Effector memory CD4-positive, alpha-beta T cell (primary cell): ENCODE results near the gene CUX1.

ENCODE experiments used
- DNase-seq, 3 donors: peaks; one replicate each; pipeline ENCODE4 v3.0.0-alpha.2; 2020
- H3K27ac ChIP-seq: 2 replicates; pipeline ENCODE4 v1.7.0; 2013; ENCODE audit warnings: mild to moderate bottlenecking, low read length, moderate library complexity; ENCODE audit not compliant: insufficient read depth, poor library complexity, severe bottlenecking
- H3K27me3 ChIP-seq: replicated peaks from 2 replicates; pipeline ENCODE4 v1.7.0; 2013; ENCODE audit warnings: mild to moderate bottlenecking, low read length; ENCODE audit not compliant: insufficient read depth, control insufficient read depth, poor library complexity, severe bottlenecking
- H3K36me3 ChIP-seq: 2 replicates; pipeline ENCODE4 v1.7.0; 2013; ENCODE audit warnings: mild to moderate bottlenecking, low read length, moderate library complexity; ENCODE audit not compliant: control insufficient read depth, insufficient read depth
- H3K4me1 ChIP-seq: 2 replicates; pipeline ENCODE4 v1.7.0; 2013; ENCODE audit warnings: low read length, mild to moderate bottlenecking; ENCODE audit not compliant: control insufficient read depth, insufficient read depth, poor library complexity, severe bottlenecking
- H3K4me3 ChIP-seq: 2 replicates; pipeline ENCODE4 v1.7.0; 2013; ENCODE audit warnings: low read length, low read depth, mild to moderate bottlenecking; ENCODE audit not compliant: insufficient read depth, poor library complexity, severe bottlenecking
- H3K9me3 ChIP-seq: 2 replicates; pipeline ENCODE4 v1.7.0; 2013; ENCODE audit warnings: mild to moderate bottlenecking, low read length, moderate library complexity; ENCODE audit not compliant: control insufficient read depth

CUX1 gene

GRCh38 chr7:102268635-102269034, 451.2 kb downstream of the CUX1 start:
- H3K36me3 ChIP-seq, result no peaks in the 10 kb centered on the region
- no peak for DNase-seq

GRCh38 chr7:102270178-102270887, 452.9 kb downstream of the CUX1 start:
- H3K27ac ChIP-seq, result no peak overlapping the region
- H3K9me3 ChIP-seq, result no peaks in the 10 kb centered on the region
- no peak for DNase-seq
- no peaks in the 10 kb centered on the region for H3K36me3 ChIP-seq
- H3K4me3 ChIP-seq, result no peak overlapping the region
- H3K4me1 ChIP-seq, result no peaks in the 10 kb centered on the region
- no peaks in the 10 kb centered on the region for H3K27me3 ChIP-seq

More at GRCh38 chr7:102268635-102269034, 451.2 kb downstream of the CUX1 start:
- no peak overlapping the region for H3K4me3 ChIP-seq
- no peaks in the 10 kb centered on the region for H3K9me3 ChIP-seq
- H3K27me3 ChIP-seq, result no peaks in the 10 kb centered on the region
- H3K27ac ChIP-seq, result no peak overlapping the region
- H3K4me1 ChIP-seq, result no peaks in the 10 kb centered on the region

GRCh38 chr7:102271158-102271798, 453.9 kb downstream of the CUX1 start:
- no peak overlapping the region for H3K27ac ChIP-seq
- no peaks in the 10 kb centered on the region for H3K9me3 ChIP-seq
- H3K4me3 ChIP-seq, result no peak overlapping the region
- H3K36me3 ChIP-seq, result no peaks in the 10 kb centered on the region
- no peaks in the 10 kb centered on the region for H3K27me3 ChIP-seq
- no peaks in the 10 kb centered on the region for H3K4me1 ChIP-seq
- no peak for DNase-seq

- no peak overlapping the region for H3K27ac ChIP-seq
- peak; percentile 42 to 67 (median 55) for DNase-seq
- no peak overlapping the region for H3K4me3 ChIP-seq
Measured at GRCh38 chr7:102272075-102272916, 454.9 kb downstream of the CUX1 start.

GRCh38 chr7:102272917-102273748, 455.7 kb downstream of the CUX1 start:
- H3K36me3 ChIP-seq, result no peaks in the 10 kb centered on the region
- no peak overlapping the region for H3K27ac ChIP-seq
- no peaks in the 10 kb centered on the region for H3K9me3 ChIP-seq
- no peak overlapping the region for H3K4me3 ChIP-seq
- DNase-seq, result no peak
- H3K4me1 ChIP-seq, result no peaks in the 10 kb centered on the region
- H3K27me3 ChIP-seq, result no peaks in the 10 kb centered on the region

More at GRCh38 chr7:102272075-102272916, 454.9 kb downstream of the CUX1 start:
- no peaks in the 10 kb centered on the region for H3K4me1 ChIP-seq
- H3K36me3 ChIP-seq, result no peaks in the 10 kb centered on the region
- H3K9me3 ChIP-seq, result no peaks in the 10 kb centered on the region
- no peaks in the 10 kb centered on the region for H3K27me3 ChIP-seq

GRCh38 chr7:102273749-102274712, 456.6 kb downstream of the CUX1 start:
- no peaks in the 10 kb centered on the region for H3K27me3 ChIP-seq
- H3K4me1 ChIP-seq, result no peaks in the 10 kb centered on the region
- no peaks in the 10 kb centered on the region for H3K36me3 ChIP-seq
- no peak overlapping the region for H3K4me3 ChIP-seq
- H3K9me3 ChIP-seq, result no peaks in the 10 kb centered on the region
- no peak overlapping the region for H3K27ac ChIP-seq
- DNase-seq, result no peak

- no peak for DNase-seq
- no peak overlapping the region for H3K4me3 ChIP-seq
Measured at GRCh38 chr7:102275123-102275703, 457.8 kb downstream of the CUX1 start.

GRCh38 chr7:102277901-102278300, 460.5 kb downstream of the CUX1 start:
- Histone ChIP-seq H3K27me3 (no peaks in the 10 kb centered on the region), H3K4me3 (no peak overlapping the region), H3K36me3 (no peaks in the 10 kb centered on the region), H3K27ac (no peak overlapping the region), H3K4me1 (peaks cover 5% of the 10 kb centered on the region), H3K9me3 (no peaks in the 10 kb centered on the region)
- DNase-seq, result no peak

More at GRCh38 chr7:102275123-102275703, 457.8 kb downstream of the CUX1 start:
- no peaks in the 10 kb centered on the region for H3K27me3 ChIP-seq
- H3K4me1 ChIP-seq, result peaks cover 5% of the 10 kb centered on the region
- no peaks in the 10 kb centered on the region for H3K9me3 ChIP-seq
- no peaks in the 10 kb centered on the region for H3K36me3 ChIP-seq
- no peak overlapping the region for H3K27ac ChIP-seq
